ENCODE data around the gene RAB30.

Gene RAB30

DNA sequence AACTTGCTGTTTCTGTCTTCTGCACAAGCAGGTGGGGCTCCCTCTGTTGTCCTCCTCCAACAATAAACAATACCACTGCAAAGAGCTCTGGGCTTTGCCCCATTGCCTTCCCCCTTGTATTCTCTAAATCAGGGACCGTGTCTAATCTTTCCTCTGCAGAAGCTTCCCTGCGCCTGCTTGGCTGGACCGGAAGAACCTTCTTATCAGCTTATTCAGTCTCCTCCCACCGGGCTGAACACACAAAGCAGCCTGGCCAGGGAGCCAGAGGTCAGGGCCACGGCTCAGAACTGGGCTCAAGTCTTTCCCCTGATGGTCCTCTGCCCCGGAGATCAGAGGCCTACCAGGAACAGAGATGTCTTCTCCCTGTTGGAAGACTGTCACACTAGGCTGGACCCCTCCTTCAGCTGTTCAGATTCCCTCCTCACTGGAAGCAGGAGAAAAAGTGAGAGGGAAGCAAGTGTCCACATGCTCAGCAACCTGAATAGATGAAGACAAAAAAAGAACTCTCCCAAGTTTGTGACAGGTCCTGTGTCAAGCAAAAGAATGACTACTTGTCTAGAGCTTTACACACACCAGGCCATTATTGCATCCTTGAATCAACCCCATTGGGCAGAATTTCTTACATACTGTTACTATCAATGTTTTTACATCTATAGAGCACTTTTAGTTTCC is 63.7 kb downstream of the RAB30 start:
- DNase-seq = no peak

DNA sequence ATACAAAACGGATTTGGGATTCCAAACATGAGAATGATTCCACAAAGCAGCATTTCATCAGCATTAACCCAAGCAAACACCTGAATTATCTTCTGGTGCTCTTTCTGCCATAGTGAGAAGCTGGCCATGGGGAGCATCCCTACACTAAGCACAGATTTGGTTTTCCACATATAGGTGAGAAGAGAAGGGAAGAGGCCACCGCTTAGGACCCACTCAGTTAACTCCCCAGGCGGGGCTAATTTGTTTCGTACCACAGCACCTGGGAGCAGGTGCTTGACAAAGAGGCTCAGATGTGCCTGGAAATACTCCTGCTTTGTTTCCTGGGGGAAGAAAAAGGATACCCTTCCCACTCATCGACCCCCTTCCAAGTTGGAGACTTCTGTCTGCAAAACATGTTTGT is 64.2 kb downstream of the RAB30 start:
- no peak for DNase-seq

DNA sequence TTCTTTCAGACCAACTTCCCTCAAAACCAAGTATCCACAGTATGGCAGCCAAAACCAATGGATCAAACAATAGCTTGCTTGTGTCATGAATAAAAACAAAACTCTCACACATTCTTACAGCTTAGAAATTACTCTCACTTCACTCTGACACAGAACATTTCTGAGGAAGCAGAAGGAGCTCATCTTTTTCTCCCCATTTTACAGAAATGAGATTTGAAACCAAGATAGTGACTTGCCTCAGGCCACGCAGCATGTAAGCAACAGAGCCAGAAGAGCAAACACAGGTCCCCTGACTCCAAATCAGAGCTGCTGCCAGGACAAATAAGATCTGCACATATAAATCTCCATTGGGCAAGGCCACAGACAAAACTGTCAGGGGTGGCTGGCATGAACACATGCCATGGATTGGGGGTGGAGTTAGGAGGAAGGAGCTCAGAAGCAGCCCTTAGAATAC is 64.8 kb downstream of the RAB30 start:
- DNase-seq = no peak

DNA sequence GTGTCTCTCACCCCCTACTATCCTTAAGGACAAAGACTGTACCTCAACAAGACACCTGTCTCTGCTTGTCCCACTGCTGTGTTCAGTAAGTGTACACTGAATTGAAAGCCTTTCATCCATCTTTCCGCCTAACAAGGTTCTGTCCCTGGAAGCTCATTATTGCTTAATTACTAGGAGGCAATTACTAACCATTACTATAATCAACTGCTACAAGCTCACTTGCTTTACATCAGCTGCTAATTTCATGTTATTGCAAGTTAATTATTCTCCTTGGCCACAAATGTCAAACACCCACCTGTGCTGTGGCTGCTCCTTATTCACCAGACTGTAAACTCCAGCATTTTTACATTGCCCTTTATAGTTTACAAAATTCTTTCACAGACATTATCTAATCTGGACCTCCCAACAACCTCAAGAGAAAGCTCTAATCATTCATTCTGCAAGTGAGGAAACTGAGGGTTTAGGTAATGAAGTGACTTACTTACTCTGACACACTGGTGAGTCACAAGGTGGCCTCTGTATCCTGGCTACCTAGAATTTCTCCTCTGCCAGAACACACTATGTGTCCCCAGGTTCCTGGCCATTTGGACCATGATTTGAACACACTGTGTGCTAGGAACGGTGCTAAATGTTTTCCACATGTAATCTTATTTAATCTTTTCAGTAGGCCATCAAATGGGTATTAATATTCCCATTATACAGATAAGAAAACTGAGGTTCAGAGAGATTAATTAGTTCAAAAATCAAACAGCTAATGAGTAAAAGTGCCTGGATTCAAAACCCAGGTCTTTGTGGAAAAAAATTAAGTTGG is 66.7 kb downstream of the RAB30 start:
- DNase-seq = no peak

DNA sequence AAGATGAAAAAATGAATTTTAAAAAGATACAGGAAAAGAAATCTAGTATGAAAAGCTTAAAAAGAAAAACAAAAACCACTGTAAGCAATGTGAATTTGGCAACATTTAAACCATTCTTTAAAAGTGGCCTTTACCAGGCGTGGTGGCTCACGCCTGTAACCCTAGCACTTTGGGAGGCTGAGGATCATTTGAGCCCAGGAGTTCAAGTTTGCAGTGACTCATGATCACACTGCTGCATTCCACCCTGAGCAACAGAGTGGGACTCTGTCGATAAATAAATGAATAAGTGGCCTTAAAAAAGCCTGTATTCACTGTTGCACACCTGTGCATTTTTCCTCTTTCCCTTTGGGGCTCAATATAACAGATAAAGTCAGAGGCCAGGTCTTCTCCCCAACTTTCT is 69.2 kb downstream of the RAB30 start:
- no peak for DNase-seq

DNA sequence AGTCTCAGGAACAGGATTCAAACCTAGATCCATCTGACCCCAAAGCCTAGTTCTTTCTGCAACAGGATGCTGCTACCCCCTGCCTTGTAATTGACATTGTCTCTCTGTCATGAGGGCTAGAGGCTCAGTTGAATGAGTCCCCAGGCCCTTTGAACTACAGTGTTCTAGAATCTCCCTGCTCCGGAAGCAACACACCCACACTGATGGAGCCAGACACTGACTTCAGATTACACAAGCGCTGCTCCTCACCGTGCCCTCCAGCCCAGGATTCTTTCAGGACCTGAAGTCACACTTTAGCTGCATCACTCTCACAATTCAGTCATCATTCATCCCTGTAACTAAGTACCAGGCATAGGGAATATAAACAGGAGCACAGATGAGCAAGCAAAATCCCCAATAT is 69.6 kb downstream of the RAB30 start:
- DNase-seq = peak in 1 of 2 donors; percentile 13

DNA sequence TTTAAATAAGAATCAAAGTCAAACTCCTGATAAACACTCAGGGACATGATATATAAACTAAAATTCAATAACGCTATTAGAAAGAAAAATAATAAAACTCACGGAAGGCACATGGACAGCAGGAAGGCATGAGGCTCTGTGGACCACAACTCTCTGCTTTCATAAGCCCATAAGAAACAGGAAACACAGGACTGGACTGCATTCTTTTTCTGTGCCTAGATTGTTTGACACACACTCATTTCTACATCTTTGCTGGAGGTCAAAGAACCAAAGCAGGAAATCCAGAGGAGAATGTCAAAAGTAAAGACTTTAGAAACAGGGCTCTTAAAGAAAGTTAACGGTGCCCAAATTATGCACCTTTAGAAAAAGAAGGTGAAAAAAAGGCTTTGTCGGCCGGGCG is 71.3 kb downstream of the RAB30 start:
- DNase-seq = no peak

DNA sequence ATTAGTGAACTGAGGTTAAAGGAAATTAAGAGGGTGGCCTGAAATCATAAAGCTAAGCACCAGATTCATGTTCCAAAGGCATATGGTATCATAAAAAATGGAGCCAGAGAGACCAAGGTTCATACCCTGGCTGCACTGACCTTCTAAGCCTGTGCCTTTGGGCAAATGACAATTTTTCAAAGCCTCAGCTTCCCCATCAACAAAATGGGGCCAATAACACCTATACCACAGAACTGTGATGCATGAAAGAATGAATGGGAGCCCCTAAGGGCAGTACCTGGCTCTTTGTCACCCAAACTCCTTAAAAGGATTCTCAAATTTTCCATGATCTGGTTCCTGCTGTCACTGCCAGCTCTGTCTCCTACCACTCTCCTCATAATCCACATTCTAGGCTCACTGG is 72.5 kb downstream of the RAB30 start:
- DNase-seq = no peak

DNA sequence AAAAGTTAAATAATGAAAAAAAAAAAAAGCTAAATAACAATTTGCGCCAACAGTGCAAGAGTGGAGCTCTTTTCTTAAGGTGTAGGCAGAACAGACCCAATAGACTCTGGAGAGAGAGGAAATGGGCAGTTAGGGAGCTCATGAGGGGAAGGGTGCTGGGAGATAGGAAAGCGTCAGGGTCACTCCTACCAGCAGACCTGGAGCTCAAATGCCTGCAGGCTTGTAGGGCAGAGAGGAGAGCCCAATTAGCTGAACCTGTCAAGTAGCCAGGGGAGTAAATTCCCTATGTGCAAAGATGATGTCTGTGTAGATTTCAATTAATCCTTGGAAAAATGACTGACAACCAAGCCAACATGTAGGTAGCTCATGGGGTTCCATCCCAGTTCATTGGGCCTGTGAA is 73.0 kb downstream of the RAB30 start:
- no peak for DNase-seq

DNA sequence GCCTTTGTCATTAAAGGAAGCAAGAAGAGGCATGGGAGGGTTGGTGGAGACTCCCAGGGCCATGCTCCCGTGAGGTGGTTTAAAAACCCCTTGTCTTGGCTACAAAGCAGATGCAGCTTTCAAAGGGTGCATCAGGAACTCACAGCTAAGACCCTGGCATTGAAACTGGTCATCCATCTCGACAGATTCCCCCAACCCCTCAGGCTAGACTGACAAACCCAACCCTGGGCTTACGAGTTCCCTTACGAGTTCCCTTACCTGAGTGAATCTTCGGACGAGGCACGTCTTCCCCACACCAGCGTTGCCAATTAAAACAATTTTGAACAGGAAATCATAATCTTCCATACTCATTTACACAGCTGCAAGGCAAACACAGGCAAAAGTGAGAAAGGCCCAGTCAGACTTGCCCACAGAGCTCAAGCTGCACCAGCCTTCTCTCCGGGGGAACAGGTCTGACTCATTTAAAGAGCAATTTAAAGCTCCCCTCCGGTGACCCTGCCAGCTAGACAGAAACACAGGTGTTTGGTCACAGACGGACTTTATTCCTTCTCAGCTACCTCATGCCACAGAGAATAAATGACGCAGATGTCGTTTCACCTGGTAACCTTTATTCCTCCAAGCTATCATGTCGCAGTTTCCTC is 74.6 kb downstream of the RAB30 start:
- no peak for DNase-seq

DNA sequence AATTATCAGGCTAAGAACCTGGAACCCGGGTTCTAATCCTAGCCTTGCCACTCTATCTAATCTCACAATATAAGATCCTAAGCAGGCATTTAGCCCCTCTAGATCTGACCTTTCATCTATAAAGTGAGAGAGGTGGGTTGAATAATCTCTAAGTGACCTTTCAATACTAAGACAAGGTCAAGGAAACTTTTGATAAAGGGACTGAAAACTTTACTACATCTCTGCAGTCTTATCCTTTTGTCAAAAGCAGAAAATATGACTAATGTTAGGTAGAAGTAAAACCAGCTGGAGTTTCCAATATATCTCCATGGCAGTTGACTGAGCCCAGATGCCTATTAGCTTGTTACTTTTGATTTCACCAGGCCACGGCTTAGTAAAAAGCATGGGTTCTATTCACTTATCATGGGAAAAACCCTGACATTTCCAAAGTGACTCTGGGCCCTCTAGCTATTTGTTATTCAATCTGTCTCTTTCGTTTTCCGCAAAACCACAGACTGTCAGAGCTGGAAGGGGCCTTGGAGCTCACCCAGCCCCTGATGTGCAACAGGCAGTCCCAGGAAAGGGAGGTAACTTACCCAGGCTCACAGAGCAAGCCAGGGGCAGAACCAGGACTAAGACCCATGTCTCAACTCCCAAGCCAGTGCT is 75.8 kb downstream of the RAB30 start:
- peak in 1 of 2 donors; percentile 11 for DNase-seq

DNA sequence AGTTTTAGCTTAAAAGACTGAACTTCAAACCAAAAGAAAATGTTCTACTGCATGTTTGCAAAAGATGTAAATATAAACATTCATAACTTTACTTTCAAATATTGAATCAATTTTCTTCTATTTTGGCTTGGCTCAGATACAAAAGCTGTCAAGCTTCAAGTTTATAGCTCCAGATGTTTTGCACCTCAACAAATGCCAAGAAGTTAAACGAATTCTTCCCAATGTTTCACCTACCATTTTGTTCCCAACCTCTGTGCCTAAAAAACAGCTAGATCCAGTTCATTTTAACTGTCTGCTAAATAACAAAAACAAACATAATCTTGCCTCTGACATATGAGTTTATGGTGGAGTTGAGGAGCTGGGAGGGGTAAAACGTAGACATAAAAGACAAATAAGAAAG is 76.5 kb downstream of the RAB30 start:
- no peak for DNase-seq

DNA sequence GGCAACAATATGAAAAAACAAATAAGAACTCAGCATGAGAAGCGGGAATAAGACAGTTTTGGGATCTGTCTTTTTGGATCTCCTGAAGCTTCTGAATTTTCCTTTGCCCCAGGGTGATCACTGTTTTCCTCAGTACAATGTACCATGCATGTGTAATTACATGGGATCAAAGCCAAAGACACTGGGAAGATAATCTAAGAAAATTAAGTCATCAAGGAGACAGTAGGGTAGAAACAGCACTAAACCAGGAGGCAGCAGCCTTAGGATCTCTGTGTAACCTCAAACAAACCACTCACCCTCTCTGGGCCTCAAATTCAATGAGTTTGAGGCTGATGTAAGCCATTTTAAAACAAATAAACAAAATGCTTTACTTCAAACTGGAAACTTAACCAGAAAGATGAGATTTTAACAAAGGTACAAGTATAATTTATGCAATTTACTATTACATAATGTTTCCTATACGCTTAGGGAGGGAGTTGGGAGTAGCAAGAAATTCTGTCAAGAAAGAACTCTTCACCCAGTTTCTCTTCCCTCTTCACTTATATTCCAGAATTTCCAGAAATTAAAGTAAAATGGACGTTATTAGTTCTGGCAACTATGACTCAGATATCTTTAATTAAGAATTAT is 77.0 kb downstream of the RAB30 start:
- no peak for DNase-seq

DNA sequence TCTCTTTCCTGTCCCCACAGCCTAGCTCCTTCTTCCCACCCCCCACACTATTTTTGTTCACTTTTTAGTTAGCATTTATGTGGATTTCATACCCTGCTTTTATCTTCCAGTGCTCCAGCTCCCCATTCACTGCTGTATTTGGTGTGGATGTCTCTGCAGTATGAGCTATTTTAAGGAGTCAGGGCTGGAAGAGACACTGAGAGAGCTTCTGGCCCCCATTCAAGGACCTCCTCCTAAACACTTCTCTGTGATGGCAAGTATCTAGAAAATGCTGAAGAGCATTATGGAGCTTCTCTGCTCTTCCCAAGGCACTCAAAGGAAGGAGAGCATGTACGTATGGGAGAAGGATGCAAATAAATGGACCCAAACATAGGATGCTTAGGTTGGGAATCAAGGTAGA is 79.5 kb downstream of the RAB30 start:
- no peak for DNase-seq

DNA sequence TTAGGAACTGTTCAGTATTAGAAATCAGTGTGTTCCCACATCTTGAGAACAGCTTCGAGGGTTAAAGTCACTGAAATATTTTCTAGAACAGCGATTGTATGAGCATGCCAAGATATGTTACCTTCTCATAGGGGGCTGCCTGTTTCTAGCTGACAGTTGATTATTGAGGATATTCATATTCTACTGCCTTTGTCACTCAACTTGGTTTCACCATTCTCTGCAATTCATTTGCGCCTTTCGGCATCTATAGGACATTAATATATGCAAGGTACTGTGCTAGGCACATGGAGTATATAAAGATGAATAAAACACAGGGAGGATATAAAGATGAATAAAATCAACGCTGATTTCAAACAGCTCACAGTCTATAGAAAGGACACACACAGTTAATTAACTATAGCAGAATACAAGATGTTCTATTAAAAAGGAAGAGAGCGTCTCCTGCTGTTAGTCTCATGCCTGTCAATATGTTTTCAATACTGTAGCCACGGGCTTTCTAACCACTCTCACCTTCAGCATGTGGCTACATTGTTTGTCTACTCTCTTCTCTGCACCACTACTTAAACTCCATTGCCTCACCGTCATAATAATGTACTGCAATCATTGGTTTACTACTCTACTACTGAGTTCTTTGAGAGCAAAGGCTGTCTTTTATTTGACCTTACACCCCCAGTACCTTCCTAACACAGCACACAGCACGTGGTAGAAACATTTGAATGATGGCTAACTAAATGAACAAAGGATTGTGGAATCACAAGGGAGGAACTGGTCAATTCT is 81.9 kb downstream of the RAB30 start:
- DNase-seq = peak in 1 of 2 donors; percentile 38

DNA sequence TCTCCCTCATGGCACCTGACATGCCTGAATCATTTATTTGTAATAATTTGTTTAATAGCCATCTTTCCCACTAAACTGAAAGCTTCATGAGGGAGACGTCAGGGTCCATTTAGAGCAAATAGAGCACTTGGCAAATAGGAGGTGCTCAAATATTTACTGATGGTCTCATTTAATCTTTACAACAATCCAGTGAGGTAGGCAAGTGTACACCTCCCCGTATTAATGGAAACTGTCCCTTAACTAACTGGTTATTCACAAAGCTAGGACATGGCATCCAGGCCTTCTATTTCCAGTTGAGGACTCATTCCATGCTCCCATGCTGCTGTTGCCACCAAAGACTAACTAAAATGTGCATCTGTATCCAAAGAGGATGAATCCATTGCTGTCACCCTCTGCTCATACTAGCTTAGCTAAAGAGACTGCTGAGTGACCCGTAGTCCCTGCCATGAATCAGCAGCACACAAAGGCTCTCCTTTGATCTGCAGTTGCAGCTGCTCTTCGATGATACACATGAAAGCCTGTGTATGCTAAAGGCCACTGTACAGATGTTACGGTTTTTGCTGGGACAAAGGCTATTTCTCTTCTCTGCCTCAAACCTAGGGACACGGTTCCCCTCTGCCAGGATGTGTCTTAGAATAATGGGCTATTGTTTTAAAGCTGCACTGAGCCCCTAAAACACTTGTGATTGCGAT is 82.6 kb downstream of the RAB30 start:
- no peak for DNase-seq

DNA sequence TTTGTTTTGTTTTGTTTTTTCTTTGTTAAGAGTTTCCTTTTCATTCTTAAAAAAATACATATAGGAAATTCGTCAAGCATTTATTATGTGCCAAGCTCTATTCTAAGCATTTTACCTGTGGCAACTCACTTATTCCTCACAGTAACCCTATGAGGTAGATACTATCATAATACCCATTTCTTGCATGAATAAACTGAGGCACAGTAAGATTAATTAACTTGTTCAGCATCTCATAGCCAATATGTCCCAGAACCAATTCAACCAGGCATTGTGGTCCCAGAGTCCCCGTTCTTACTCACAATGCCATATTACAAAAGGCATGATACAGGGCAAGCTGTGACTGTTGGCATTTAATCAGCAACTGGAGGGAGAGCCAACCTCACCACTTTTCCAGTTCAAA is 83.7 kb downstream of the RAB30 start:
- no peak for DNase-seq

DNA sequence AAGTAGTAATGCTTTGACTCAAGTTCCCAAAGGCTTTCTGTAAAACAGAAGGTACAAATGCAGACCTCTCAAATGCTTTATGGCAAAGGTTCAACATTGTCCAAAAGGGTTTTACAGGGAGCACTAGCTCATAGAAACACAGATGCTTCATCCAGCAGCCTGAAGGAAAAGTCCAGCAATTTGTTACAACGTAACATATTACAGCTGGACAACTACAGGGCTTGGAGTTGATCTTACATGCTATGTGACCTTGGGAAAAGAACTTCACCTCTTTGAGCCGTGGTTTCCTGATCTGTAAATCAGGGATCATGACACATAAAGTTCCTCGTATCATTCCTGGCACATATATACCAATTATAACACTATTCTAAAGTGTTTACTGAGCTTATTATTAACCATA is 85.3 kb downstream of the RAB30 start:
- no peak for DNase-seq

DNA sequence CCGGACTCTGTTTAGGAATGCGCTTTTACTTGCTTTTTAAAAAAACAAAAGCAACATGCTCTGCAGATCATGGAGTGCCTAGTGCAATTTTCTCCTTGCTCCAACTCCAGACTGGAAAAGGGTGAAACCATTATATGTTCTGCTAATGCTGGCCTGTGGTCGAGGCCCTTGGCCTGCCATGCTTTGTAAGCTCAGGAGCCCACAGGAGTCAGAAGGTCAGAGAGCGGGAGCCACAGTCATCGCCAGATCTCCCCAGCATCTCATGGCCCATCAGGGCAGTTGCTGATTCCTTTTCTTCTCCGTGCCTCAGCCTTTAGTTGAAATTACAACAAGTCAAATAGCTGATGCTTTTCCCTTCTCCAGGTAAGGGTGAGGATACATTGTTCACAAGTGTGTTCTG is 89.8 kb downstream of the RAB30 start:
- no peak for DNase-seq

DNA sequence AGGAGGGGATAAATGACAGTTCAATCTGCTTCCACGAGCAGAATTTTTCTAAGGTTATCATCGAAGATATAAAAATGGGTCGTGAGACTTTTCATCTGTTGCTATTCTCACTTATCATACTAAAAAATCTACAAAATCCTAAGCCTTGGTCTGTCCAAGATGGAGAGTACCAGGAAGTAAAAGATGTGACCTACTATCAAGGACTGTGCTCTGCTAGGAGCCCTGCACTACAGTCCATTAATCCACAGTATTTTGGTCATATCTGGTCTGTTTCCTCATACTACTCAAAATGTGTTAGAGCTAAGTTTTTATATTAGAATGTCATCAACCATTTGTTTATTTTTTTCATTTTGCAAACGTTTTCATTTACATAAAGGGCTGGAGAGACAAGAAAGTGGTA is 90.8 kb downstream of the RAB30 start:
- no peak for DNase-seq

DNA sequence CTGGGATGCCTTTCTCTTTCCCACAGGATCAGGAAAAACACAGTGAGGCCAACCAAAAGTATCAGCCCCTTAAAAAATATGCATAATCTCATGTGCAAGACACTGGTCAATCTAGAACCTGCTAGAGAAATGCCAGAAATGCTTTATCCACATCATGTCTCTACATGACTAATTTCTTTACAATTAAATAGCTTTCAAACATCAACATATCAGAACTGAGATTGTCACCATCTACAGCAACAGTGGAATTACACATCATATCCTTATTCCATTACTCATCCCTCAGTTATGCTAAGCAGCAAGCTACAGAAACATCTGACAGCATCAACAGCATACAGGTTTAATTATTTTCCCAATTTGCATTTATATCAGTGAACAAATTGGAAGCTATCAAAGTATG is 91.4 kb downstream of the RAB30 start:
- DNase-seq = no peak

DNA sequence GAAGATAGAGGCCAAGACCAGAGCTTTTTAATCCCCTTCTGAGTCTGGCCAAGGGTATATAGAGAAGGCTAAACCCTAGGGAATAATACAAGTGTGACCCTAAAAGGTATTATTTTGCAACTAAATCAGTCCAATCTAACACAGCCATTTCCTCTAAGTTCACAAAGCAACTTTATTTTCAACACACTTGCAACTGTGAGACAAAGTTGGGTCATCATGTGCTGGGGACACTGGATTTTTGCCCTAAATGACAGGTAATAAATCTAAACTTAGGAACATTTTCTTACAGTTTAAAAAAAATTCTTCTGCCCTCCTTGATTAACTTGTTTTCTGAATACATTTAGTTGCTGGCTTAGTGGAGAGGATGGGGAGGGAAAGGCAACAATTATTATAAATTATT is 91.9 kb downstream of the RAB30 start:
- no peak for DNase-seq
